Coronary artery (tissue), 2 donors: ENCODE measurements around the gene IFITM5.
"Not testable (repeated sequence)": the region's sequence is repeated elsewhere in the genome, so short reads cannot be mapped to it uniquely, and the experiment has no call there.

ENCODE experiments used
- DNase-seq: peaks from one replicate; pipeline ENCODE4 v3.0.0-alpha.2; 2017; ENCODE audit warnings: low spot score
- H3K27ac ChIP-seq, 2 donors: fragments of 200-600 bp; sonication (generic); one replicate each; pipeline ENCODE4 v1.5.1; 2016 to 2019
- H3K4me3 ChIP-seq: fragments of 200-600 bp; sonication (generic); 2 replicates; pipeline ENCODE4 v1.5.1; 2016; ENCODE audit warnings: mild to moderate bottlenecking, moderate library complexity
- TF ChIP-seq, protein P1 (sequence below): fragments of 200-600 bp; sonication (generic); IDR thresholded peaks from one replicate; pipeline ENCODE4 v1.5.1; 2019; ENCODE audit warnings: antibody characterized with exemption

Gene IFITM5

DNA sequence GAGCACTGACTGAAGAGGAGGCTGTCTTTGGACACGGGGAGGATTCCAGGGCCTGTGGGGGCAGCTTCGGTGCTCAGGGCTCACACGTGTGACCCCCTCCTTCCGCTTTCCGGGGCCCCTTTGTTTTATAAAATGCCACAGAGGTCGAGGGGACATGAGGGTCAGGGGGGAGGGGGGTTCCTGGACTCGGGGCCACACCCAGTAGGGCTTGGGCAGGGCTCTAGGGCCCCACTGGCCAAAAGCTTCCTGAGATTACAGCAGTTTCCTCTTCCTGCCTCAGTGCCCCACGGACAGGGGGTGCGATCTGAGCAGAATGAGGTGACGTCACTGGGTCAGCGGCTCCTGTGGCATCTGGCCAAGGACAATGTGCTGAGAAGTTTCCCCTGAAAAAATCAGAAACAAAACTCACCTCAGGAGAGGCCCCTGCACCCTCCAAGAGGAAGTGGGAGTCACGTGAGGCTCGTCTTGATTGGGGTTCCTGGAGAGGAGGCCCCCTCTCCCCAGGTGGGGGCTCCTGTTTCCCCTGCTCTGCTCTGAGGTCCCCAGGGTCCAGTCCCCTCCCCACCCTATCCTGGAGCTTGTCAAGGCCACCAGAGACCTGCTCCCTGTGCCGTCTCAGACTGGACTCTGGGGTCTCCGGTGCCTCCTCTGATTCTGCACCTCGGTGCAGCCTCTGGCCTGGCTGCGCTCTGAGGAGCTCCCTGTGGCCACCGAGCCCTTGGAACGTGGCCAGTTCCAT is 27.7 kb upstream of the IFITM5 start:
- TF ChIP-seq, protein P1, sequence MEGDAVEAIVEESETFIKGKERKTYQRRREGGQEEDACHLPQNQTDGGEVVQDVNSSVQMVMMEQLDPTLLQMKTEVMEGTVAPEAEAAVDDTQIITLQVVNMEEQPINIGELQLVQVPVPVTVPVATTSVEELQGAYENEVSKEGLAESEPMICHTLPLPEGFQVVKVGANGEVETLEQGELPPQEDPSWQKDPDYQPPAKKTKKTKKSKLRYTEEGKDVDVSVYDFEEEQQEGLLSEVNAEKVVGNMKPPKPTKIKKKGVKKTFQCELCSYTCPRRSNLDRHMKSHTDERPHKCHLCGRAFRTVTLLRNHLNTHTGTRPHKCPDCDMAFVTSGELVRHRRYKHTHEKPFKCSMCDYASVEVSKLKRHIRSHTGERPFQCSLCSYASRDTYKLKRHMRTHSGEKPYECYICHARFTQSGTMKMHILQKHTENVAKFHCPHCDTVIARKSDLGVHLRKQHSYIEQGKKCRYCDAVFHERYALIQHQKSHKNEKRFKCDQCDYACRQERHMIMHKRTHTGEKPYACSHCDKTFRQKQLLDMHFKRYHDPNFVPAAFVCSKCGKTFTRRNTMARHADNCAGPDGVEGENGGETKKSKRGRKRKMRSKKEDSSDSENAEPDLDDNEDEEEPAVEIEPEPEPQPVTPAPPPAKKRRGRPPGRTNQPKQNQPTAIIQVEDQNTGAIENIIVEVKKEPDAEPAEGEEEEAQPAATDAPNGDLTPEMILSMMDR = no peak
- Histone ChIP-seq H3K27ac (peak overlapping the region; percentile 77 to 88), H3K4me3 (peak overlapping the region; percentile 17)
- DNase-seq = peak; percentile 87

- peak overlapping the region; percentile 17 for H3K4me3 ChIP-seq
- DNase-seq = peak; percentile 80
- TF ChIP-seq, protein P1 = no peak
- H3K27ac ChIP-seq = peak overlapping the region; percentile 77 to 88
Measured at GRCh38 chr11:326592-326841, 27.2 kb upstream of the IFITM5 start.

- TF ChIP-seq, protein P1 = no peak
- Histone ChIP-seq H3K4me3 (no peak overlapping the region), H3K27ac (peak overlapping the region; percentile 77 to 88)
- peak; percentile 63 for DNase-seq
Measured at GRCh38 chr11:325796-326591, 26.7 kb upstream of the IFITM5 start.

GRCh38 chr11:324593-325517 is 25.5 kb upstream of the IFITM5 start:
- peak overlapping the region; percentile 43 for H3K4me3 ChIP-seq
- peak; percentile 70 for DNase-seq
- H3K27ac ChIP-seq = peak overlapping the region; percentile 60 to 88

- H3K4me3 ChIP-seq = no peak overlapping the region
- H3K27ac ChIP-seq = peak overlapping the region; percentile 60 to 88
- TF ChIP-seq, protein P1 = no peak
- peak; percentile 70 for DNase-seq
Measured at GRCh38 chr11:324156-324555, 24.8 kb upstream of the IFITM5 start.

DNA sequence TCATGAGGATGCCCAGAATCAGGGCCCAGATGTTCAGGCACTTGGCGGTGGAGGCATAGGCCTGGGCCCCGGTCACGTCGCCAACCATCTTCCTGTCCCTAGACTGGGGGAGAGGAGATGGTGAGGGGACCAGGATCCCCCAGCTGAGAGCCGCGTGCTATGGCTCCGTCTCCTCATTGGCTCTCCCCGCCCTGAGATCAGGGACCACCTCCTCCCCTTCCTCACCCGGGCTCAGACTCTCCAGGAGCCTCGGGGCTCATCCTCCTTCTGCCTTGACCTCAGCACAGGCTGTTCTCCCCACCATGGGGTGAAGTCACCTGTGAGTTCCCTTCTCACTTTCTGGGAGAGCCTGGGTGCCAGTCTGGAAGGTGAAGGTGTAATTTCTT is 20.6 kb upstream of the IFITM5 start:
- Histone ChIP-seq H3K4me3 (peak overlapping the region; percentile 99), H3K27ac (peak overlapping the region; percentile 99 to 100)
- peak; percentile 33 for DNase-seq

DNA sequence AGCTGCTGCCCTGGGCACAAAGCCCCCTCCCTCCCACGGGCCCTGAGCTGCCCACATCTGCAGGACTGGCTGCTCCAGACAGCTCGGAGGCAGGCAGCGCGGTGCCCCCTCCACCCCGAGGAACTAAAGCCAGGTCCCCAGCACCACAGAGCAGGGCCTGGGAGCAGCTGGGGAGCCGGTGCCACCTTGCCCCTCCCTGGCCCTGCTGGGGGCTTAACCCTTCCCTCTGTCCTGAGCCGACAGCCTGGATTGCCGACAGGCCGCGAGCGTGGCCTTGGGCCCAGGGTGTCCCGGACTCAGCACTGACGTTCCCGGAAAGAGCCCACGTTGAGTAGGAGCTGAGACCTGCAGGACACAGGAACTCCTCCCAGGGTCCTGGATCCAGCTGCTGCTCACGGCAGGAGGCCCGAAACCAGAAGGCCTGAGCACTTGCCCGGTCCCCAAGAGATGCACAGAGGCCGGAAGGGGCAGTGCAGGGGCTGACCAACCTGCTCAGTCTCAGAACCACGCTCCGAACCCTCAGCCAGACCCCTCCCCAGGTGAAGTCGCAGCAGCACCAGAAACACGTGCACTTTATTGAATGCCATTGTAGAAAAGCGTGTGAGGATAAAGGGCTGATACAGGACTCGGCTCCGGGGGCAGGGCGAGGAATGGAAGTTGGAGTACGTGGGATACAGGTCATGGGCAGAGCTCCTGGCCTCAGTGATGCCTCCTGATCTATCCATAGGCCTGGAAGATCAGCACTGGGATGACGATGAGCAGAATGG is 20.0 kb upstream of the IFITM5 start:
- Histone ChIP-seq H3K27ac (peak overlapping the region; percentile 88 to 100), H3K4me3 (peak overlapping the region; percentile 99)
- peak; percentile 80 for DNase-seq

DNA sequence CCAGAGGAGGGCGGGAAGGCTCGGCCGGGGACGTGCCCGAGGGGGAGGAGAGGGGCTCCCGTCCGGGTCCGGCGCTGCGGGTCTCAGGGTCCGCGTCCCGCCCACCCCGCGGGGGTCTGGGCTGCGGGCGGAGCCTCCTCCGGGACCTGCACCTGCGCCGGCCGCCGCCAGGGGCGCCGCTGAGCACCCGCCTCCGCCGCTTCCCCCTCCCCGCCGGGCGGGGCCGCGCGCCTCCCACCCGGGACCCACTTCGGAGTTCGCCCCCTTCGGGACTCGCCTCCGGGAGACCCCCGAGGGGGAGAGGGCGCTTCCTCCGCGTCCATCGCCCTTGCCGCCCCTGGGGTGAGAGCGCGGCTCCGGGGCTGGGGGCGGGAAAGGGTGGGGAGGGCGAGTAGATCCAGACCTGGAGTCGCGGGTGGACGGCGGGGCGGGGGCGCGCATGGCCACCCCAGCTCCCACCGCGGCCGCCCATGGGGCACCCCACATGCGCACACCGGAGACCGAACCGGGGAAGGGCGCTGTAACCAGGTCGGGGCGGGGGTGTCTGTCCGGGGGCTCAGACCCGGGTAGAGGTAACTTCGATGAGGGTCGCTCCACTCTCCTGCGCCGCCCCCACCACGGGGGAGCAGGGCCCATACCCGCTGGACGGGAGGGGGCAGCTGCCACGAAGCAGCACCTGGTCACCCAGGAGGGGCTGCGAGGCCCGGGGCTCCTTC is 19.2 kb upstream of the IFITM5 start:
- H3K4me3 ChIP-seq = peak overlapping the region; percentile 99
- not testable (repeated sequence) for DNase-seq

DNA sequence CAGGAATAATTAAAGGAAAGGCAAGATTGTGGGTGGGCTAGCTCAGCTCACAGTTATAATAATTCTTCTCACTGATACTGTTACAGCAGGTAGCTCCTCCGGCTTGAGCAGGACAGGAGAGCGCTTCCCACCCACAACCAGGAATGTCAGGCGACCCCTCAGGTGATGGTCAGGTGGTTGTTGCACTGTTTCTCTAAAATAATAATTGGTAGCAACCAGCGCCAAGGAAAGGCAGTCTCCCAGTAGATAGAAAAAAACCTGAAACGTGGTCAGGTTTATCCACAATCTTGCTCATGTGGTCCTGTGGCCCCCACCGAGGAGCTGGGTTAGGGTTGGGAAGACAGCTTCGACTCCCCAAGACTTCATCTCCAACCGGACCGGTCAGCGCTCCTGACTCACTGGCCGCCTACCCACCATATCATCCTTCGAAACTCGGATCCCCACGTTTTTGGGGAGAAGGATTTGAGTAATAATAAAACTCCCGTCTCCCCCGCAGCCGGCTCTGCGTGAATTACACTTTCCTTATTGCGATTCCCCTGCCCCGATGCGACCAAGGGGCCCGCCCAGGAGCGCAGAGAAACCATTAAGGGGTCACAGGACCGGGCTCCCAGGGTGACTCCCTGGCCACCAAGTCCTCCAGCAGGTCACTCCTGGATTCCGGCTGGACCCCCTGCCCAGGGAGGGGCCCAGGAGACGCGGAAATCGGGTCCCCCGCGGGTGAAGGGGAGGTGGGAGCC is 18.5 kb upstream of the IFITM5 start:
- peak; percentile 69 for DNase-seq
- Histone ChIP-seq H3K27ac (peak overlapping the region; percentile 13 to 78), H3K4me3 (peak overlapping the region; percentile 54)

More for the DNA sequence above, 19.2 kb upstream of the IFITM5 start:
- peak overlapping the region; percentile 88 to 100 for H3K27ac ChIP-seq
